ENCODE results near the gene CYSTM1.
"Not testable (repeated sequence)": the region's sequence is repeated elsewhere in the genome, so short reads cannot be mapped to it uniquely, and the experiment has no call there.

The CYSTM1 gene

DNA sequence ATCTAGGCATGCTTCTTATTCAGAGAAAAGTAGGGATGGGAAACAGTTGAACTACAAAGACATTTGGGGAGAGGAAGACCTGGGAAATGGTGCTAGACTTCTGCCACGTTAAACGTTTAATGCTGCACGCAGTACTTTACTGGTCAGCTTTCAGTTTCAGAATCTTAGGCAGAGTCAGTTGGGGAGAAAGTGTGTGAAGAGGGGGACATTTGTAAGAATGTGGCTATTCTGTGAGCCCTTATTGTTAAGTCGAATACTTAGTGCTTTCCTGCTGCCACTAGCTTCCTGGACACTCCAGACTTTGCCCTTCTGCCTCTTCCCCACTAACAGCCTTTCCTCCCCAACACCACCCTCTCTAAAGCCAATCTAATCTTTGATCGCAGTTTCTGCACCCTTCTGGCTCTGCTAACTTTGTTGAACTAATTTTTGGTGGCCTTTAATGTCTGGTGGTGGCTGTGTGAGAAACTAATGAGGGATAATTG lies 6.1 kb downstream of the CYSTM1 start:
- no peak for DNase-seq

DNA sequence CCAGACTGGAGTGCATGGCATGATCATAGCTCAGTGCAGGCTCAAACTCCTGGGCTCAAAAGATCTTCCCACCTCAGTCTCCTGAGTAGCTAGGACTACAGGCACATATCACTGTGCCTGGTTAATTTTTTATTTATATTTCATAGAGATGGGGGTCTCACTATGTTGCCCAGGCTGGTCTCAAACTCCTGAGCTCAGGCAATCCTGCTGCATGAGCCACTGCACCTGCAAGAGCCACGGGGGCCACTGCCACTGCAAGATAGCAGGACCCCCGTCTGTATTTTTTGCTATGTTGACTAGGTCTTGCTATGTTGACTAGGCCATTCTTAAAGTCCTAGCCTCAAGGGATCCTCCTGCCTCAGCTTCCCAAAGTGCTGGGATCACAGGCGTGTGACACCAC lies 6.5 kb downstream of the CYSTM1 start:
- no peak for DNase-seq

DNA sequence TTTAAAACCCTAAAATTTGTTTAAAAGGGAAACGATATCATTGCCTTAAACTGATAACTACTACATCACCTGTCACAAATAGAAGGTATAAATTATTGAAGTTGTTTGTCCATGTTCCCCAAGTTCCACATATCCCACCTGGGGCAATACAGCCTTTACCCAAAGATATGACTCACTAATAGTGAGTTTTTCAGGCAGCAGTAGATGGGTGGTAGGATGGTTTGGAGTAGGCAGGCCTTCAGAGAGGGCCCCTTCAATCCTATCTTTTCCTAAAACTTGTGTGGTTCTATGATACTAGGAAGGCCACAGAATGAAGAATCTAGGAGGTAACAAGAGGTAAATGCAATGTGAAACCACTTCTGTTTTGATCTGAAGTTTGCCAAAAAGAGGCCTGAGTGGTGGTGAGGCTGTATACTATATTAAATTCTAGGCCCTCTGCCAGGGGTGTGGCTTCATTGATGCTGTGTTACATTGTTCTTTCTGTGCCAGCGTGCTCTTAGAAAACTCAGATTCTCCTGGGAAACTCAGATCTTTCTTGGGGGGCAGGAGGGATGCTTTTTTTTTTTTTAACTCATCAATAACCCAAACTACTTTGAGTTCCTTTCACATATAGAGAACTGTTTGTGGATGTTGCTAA lies 7.2 kb downstream of the CYSTM1 start:
- DNase-seq, result no peak

DNA sequence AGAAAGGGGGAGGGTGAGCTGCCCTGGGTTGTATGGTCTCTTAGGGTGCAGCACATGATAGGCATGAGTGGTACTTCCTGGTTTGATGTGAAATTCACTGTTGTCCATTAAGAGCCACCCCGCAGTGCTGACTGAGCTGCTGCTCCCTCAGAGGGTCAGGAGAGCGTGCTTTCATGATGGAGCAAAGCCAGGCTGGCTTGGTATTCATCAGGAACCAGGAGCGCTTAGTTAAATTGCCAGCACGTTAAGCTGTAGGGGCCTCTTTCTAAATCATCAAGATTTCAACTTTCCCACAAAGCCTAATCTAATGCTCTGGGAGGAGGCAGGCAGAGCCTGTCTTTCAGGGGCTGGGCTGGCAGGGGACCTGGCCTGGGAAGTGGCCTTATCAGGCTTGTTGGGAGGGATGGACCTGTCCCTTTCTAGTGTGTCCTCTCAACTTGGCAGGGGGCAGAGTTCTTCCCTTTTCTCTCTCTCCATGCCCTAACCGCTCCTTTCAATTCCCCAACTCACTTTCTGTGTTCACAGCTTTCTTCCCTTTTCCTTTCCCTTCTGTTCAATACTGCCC lies 7.9 kb downstream of the CYSTM1 start:
- no peak for DNase-seq

DNA sequence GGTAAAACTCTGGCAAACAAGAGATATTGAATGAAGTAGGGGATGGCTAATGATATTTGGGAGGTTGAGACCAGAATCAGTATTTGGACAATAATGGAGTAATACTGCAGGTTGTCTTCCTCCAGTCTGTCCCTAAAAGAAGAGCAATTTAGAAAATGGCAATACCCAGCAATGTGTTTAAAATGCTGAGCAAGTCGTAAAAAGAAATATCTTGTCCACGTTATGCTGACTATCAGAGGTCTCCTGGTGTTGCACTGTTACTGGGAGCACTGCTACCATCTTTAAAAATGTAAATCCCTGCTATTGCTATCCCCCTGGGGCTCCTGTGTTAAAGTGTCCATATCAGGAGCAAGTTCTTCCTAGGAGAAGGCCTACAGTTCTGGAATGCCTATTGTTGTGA lies 10.4 kb downstream of the CYSTM1 start:
- DNase-seq, result no peak

DNA sequence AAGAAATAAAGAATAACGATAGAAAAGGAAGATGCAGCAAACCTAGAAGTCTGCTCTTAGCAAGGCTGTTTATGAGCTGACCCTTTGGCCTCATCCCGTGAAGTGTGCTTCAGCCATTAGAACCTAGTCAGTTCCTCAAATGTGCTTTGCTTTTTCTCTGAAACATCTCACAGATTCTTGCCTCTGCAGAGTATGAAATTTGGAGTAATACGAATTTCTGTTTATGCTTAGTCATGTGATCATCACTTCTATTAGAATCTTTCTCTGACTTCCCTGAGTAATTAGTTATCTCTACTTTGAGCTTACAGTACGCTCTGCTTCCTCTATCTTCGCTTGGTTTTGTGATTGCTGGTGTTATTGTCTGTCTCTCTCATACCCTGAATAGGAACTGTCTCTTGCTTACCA lies 11.3 kb downstream of the CYSTM1 start:
- DNase-seq, result no peak

DNA sequence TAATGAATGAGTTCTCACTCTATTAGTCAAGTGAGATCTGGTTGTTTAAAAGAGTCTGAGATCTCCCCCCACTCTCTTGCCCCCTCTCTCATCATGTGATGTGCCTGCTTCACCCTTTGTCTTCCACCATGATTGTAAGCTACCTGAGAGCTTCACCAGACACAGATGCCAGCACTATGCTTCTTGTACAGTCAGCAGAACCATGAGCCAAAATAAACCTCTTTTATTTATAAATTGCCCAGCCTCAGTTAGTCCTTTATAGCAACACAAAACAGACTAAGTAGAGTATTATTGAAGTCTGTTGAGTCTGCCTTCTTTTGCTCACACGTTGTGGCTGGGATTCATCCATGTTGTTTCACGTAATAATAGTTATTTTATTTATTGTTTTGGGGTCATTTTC lies 14.3 kb downstream of the CYSTM1 start:
- no peak for DNase-seq

DNA sequence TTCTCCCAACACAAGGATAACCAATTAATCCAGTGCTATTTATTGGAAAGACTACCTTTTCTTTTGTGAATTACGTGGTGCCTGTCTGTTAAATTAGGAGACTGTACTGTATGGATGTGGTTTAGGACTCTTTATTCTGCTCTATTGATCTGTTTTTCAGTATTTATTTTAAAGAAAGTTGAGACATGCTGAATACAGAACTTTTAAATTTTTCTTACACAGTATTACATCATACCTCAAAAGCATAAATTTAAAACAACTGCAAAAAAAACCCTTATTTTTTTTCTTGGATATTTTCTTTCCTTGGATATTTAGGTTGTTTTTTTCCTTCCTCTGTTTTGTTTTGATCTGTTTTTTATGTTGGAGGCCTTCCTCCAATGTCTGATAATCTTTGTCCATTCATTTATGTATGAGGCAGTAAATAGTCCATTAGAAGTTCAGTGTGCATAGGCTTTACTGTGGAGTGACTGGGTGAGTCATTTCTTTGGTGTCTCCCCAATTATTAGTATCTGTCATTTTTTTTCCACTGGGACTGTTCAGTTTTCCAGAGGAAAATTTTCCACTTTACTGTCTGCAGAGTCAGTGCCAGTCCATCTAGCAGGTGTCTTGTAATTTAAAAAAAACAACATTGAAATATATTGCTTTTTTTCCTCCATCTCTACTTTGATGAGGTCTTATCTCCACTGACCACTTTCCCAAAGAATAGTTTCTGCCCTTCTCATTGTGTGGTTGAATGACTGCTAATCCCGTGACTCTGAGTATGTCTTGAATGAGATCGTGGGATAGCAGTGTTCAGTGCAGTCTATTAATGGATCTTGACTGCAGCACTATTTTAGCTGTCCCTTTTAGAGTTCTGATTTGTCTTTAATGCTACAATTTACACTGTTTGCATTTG lies 15.2 kb downstream of the CYSTM1 start:
- DNase-seq, result no peak

DNA sequence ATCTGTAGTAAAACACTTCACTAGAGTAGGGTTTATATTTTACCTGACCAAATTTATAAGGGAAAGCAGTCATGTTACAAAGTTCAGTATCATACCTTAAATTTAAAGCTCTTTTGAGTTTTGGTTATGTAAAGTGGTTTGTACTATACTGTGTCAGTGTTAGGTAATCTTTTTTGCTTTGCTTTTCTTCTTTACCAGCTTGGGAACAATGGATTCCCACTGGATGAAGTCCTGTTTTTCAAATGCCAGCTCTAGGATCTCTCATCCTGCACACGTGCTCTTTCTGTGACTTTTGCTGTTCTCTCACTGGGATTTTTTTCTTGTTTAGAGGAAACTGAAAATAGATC lies 15.9 kb downstream of the CYSTM1 start:
- no peak for DNase-seq

DNA sequence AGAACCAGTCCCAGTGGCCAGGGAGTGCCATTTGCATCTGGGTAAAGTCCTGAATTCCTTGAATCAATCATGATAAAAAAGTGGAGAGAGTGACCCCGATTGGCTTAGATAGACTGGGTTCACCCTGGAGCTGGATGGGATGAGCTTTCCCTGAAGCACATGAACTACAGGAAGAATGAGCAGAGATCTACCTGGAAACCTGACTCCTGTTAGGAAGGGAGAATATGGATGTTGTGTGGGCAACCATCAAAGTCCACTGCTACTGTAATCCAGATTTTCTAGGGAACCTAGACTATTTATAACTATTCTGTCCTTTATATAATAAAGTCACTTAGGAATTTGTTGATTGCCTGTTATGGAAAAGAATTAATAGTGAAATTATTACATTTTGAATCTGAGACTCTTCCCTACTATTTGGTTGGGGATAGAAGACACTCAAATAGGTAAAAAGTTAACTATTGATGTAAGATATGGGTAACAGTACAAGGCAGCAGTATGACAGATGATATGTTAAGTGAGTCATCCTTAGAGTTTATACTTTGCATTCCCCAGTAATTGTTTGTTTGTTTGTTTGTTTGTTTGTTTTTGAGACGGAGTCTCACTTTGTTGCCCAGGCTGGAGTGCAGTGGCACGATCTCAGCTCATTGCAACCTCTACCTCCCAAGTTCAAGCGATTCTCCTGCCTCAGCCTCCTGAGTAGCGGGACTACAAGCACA lies 17.9 kb downstream of the CYSTM1 start:
- no peak for DNase-seq

DNA sequence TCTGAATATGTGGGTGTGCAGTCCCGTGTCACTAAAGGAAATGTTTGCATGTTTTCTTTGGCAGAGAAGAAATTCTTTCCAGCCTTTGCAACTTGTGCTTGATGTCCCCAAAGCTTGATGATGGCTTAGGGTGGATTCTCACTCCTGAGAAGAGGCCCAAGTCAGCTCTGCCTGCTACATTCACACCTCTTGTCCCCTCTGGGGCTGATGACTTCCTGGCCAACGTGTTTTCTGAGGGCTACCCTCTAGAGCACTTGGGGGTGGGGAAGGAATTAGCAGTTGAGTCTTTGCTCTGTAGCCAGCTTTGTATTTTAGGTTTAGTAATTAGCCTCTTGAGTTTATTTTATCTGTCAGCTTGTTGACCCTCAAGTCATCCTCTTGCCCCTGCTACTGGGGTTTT lies 19.7 kb downstream of the CYSTM1 start:
- no peak for DNase-seq

DNA sequence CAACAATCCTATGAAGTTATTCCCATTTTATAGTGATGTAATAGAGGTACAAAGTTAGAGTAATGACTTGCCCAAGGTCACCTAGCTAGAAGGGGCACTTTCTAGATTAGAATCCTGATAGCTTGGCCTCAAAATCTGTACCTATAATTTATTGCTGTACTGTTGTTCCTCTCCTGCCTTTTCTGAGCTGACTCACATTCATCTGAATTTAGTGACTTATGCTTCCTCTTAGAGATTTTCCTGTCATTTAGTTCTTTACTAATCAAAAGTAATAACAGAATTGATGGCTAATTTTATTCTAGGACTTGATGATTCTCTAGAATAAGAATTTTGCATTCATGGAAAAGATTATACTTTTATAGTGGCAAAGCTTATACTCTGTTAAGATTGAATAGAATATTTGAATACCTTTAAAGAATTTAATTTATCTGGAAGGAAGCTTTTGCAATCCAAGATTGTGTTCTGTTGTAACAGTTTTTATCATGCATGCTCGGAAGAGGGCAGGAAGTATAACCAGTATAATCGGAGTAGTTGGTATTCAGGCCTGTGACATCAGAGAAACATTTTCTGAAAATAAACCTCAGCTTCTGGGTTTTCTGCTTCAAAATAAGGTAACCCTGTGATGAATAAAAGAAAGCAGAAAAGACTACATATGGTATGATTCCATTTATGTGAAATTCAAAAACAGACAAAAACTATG lies 21.3 kb downstream of the CYSTM1 start:
- DNase-seq, result no peak

DNA sequence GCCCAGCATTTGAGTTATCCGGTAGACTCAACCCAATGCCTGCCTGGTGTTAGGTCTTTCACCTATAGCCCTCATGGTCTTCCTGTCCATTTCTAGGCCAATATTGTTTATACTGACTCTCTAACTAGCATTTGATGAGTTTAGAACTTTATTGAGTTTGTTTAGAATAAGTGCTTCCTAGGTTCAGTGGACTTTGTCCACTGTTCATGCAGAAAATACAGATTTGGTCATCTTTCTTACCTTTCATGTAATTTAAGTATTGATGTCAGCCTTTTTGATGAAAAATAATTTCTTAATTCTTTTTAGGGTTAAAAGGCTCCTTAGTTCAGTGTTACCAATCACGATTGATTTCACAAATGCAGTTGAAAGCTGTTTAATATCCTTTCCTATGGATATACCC lies 22.0 kb downstream of the CYSTM1 start:
- DNase-seq, result no peak

DNA sequence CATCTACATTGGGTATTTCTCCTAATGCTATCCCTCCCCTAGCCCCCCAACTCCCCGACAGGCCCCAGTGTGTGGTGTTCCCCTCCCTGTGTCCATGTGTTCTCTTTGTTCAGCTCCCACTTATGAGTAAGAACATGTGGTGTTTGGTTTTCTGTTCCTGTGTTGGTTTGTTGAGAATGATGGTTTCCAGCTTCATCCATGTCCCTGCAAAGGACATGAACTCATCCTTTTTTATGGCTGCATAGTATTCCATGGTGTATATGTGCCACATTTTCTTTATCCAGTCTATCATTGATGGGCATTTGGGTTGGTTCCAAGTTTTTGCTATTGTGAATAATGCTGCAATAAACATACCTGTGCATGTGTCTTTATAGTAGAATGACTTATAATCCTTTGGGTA lies 23.9 kb downstream of the CYSTM1 start:
- DNase-seq, result not testable (repeated sequence)

DNA sequence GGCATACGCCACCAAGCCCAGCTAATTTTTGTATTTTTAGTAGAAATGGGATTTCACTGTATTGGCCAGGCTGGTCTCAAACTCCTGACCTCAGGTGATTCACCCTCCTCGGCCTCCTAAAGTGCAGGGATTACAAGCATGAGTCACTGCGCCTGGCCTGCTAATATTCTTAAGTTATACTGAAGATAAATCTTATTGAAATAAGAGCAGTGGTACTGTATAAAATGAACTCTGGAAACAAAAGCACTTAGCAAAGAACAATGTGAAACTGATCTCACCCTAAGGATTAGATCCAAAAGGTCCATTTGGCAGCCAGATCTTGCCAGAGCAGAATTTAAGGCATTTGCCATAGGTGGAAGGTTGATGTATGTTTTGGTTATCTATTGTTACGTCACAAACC lies 27.1 kb downstream of the CYSTM1 start:
- no peak for DNase-seq

DNA sequence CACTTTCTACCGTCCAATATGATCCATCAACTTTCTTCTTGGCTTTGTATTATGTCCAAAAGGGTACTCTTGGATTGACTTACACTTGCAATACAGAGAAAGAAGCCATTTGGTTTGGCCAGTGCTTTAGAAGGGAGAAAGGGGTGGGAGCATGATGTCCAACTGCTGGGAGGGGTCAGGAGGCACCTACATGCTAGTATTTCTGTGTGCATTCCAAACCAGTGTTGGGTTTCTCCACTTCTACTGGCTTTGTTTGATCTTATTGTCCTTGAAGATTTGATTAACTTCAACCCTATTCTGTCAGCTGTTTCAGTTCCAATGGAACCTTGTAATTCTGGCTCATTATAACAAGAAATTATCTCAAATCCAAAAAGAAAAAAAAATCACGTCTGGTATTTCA lies 27.6 kb downstream of the CYSTM1 start:
- no peak for DNase-seq

DNA sequence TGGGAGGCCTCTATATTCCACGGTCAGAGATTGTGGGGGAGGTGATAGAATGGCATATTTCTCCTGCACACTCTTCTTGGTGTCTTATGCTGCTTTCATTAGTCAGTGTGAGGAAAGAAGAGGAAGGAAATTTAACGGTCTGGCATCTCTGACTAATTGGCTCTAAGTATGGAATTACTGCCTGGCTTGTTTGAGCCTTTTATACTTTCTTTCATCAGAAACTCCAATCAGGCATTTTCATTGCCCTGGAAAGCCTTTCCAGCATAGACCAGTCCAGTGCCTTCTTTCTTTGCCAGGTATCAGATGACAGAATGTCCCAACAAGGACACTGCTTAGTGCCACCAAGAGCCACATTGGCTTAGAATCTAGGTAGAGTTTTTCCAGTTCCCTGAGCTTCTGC lies 30.2 kb downstream of the CYSTM1 start:
- no peak for DNase-seq

DNA sequence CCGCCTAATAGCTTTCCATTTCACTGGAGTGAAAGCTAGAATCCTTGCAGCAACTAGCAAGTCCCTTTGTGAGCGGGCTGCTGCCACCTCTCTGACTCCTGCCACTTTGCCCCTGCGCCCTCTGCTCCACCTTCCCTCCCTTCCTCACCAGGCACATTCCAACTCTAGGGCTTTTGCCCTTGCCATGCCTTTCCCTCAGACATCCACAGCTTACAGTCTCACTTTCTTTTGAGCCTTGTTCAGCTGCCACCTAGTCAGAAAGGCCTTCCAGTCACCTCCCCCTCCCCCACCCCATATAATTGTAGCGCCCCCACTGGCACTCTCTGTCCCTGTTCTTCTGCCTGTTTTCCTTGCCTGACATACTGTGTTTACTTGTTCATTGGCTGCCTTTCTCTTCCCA lies 31.0 kb downstream of the CYSTM1 start:
- no peak for DNase-seq

DNA sequence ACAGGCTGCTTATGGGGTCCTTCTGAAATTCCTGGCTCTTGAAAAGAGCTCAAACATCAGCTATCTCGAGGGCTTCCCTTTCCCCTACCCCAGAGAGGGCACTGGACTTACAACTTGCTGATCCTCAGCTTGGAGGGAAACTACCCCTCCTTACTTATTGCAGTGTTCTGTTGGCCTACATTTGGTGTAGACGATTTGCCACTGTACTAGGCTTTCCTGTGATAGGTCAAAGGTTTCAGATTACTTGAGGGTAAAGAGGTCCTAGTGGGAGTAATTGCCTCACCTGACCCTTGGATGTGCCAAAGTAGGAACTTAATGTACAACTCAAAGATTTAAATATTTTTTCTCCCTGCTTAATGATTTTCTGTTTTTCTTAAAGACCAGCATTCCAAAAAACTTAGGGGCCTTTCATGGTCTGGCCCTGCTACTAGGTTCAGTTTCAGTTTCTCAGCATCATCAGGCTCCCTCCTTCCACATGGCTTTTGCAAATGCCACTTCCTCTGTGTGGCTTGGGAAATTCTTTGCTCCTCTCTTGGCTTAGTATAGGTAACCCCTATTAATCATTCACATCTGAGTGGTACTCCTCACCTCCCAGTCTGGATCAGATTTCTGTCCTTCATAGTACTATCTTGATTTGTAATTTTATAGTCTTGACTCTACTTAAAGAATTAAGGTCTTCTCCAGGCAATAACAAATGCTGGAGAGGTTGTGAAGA lies 32.4 kb downstream of the CYSTM1 start:
- no peak for DNase-seq

DNA sequence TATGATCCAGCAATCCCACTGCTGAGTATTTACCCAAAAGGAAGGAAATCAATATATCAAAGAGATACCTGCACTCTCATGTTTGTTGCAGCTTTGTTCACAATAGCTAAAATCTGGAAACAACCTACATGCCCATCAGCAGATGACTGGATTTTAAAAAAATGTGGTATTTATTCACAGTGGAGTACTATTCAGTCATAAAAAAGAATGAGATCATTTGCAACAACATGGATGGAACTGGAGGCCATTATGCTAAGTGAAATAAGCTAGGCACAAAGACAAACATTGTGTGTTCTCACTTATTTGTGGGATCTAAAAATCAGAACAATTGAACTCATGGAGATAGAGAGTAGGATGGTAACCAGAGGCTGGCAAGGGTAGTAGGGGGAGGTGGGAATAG lies 33.1 kb downstream of the CYSTM1 start:
- no peak for DNase-seq

DNA sequence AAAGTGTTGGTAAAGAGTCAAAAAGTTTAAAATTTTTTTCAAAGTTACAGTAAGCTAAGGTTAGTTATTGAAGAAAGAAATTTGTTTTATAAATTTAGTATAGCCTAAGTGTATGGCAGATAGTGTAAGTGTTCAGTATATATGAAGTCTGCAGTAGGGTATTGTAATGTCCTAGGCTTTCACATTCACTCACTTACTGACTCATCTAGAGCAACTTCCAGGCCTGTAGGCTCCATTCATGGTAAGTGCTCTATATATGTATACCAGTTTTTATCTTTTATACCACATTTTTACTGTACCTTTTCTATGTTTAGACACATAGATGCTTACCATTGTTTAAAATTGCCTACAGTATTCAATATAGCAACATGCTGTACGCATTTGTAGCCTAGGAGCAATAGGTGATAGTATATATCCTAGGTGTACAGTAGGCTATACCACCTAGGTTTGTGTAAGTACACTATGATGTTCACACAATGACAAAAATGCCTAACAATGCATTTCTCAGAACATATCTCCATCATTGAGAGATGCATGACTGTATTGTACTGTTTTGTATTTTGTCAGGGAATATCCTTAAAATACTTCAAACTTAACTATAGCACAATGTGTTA lies 38.5 kb downstream of the CYSTM1 start:
- no peak for DNase-seq

DNA sequence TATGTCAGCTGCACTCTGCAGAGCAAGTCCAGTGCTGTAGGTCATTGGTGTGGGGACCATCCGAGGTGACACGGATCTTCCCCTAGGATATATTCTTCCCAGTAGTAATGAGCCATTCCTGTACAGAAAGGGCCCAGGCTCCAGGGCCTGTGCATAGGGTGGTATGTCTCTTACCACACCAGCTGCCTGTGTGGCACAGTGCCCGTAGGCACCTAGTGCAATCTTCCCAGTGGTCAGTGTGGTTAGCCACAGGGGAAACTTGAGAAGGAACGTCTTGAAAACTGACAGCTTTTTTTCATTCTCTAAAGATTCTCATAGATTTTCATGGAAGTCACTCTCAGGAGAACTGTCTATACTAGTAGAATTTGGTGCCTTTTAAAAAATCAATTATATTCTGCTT lies 39.8 kb downstream of the CYSTM1 start:
- no peak for DNase-seq

Measured in stimulated activated CD4-positive, alpha-beta T cell treated with anti-CD3 and anti-CD28 coated beads, Interleukin-2, amount 100 ng/mL, for 24 hours (primary cell).